Panc1 (cell line): ENCODE data around the gene LAMP5. TPM values are rescaled to one million over a fixed set of nuclear protein-coding genes. Genes with fewer than 3 reads are reported as not detected.

ENCODE experiments used
- ATAC-seq: fragments of 200-7000 bp; cut with Tn5 transposase; 2 replicates; pipeline ENCODE4 v1.9.1; 2020; ENCODE audit warnings: mild to moderate bottlenecking, moderate library complexity
- BruUV-seq: library from RNA; stranded (reverse); fragments of 400-500 nt; replicated peaks from 2 replicates; lab custom pipeline; 2021; lab: Mats Ljungman, UMichigan
- CTCF ChIA-PET: fragments of 300-600 bp; sonication (Branson Sonifier 250); formaldehyde crosslinking; loops from one replicate; lab custom pipeline; 2022; ENCODE audit warnings: antibody characterized with exemption; lab: Charles Lee
- POLR2A ChIA-PET: fragments of 300-600 bp; sonication (Branson Sonifier 250); formaldehyde crosslinking; loops from one replicate; lab custom pipeline; 2022; ENCODE audit warnings: antibody characterized with exemption; lab: Charles Lee
- DNase-seq: peaks from one replicate; pipeline ENCODE4 v3.0.0-alpha.2; 2010; ENCODE audit warnings: low read depth, low spot score
- H3K27ac ChIP-seq: 2 replicates; pipeline ENCODE4 v1.5.1; 2011; ENCODE audit warnings: mild to moderate bottlenecking, low read length, inconsistent platforms
- H3K27me3 ChIP-seq: fragments of 200-500 bp; sonication (Bioruptor generic); 2 replicates; pipeline ENCODE4 v1.6.0; 2014; ENCODE audit warnings: low read length, inconsistent platforms; ENCODE audit not compliant: control insufficient read depth, insufficient read depth
- H3K36me3 ChIP-seq: fragments of 200-500 bp; sonication (Bioruptor generic); 2 replicates; pipeline ENCODE4 v1.5.1; 2014; ENCODE audit warnings: inconsistent platforms, mild to moderate bottlenecking, low read length, moderate library complexity; ENCODE audit not compliant: control insufficient read depth, insufficient read depth
- H3K4me1 ChIP-seq: 2 replicates; pipeline ENCODE4 v1.5.1; 2011; ENCODE audit warnings: inconsistent platforms, mild to moderate bottlenecking, low read length, moderate library complexity; ENCODE audit not compliant: control insufficient read depth, insufficient read depth
- H3K4me3 ChIP-seq, 2 experiments: 2 replicates each; pipeline ENCODE4 v1.5.1; 2011 to 2012; ENCODE audit warnings: low read depth in 2 of 2, low read length in 2 of 2, mild to moderate bottlenecking in 2 of 2, inconsistent platforms in 1 of 2, moderate library complexity in 1 of 2
- H3K9me3 ChIP-seq: fragments of 200-500 bp; sonication (Bioruptor generic); 2 replicates; pipeline ENCODE4 v1.5.1; 2014; ENCODE audit warnings: low read depth, mild to moderate bottlenecking, inconsistent platforms, low read length, moderate library complexity; ENCODE audit not compliant: control insufficient read depth, insufficient read depth
- CTCF ChIP-seq: fragments of 450-650 bp; IDR thresholded peaks from 2 replicates; pipeline ENCODE4 v1.5.1; 2017; ENCODE audit warnings: mild to moderate bottlenecking
- POLR2AphosphoS5 ChIP-seq: IDR thresholded peaks from 2 replicates; pipeline ENCODE4 v1.6.1; 2012; ENCODE audit warnings: mild to moderate bottlenecking, low read depth, low read length, moderate library complexity
- REST ChIP-seq, 2 experiments: IDR thresholded peaks; 2 replicates each; pipeline ENCODE4 v1.6.1; 2011 to 2012; ENCODE audit warnings: low read depth in 2 of 2, control low read depth in 1 of 2, low read length in 1 of 2, mild to moderate bottlenecking in 1 of 2, moderate library complexity in 1 of 2; ENCODE audit not compliant: insufficient read depth in 1 of 2
- SIN3A ChIP-seq: IDR thresholded peaks from 2 replicates; pipeline ENCODE4 v1.6.1; 2012; ENCODE audit warnings: low read depth, mild to moderate bottlenecking, low read length, moderate library complexity, borderline replicate concordance; ENCODE audit not compliant: insufficient read depth
- TCF7L2 ChIP-seq: IDR thresholded peaks from 2 replicates; pipeline ENCODE4 v1.6.1; 2011; ENCODE audit warnings: mild to moderate bottlenecking, low read depth, low read length, inconsistent platforms
- in situ Hi-C: cut with HindIII; loops from 2 replicates; pipeline ENCODE4 v1.10.0; 2016; ENCODE audit warnings: low sequenced_read_pairs, low pct_unique_long_range_greater_than_20kb
- intact Hi-C: fragments of 100-400 bp; cut with micrococcal nuclease; formaldehyde crosslinking; loops from one replicate; pipeline ENCODE4 v1.10.0; 2022; ENCODE audit not compliant: unreplicated experiment
- total RNA-seq: library from RNA; stranded (reverse); gene quantifications from one replicate; pipeline ENCODE4 v1.2.1, GENCODE V29; 2021; ENCODE audit not compliant: unreplicated experiment

The LAMP5 gene
- total RNA-seq, 1 experiment from 2014 or later = not detected

GRCh38 chr20:9482180-9482579, 32.2 kb upstream of the LAMP5 start:
- DNase-seq = no peak
- ChIA-PET POLR2A (no interaction called here), CTCF (no interaction called here)
- Histone ChIP-seq H3K27me3 (no peaks in the 10 kb centered on the region), H3K27ac (no peak overlapping the region), H3K9me3 (no peaks in the 10 kb centered on the region), H3K4me3 (no peak overlapping the region), H3K36me3 (no peaks in the 10 kb centered on the region), H3K4me1 (no peaks in the 10 kb centered on the region)
- in situ Hi-C loops (no loop called here), intact Hi-C loops (no loop called here)
- ATAC-seq = no peak
- no TSS peak for BruUV-seq
- no peak for TF ChIP-seq POLR2AphosphoS5
- no peak for TF ChIP-seq SIN3A
- no peak for TF ChIP-seq REST (IDR thresholded peaks at IDR 0.05; ENCODE audit: insufficient read depth in 1 of 2, low read depth in 2 of 2, low read length in 1 of 2)
- no peak for TF ChIP-seq TCF7L2
- TF ChIP-seq CTCF = no peak

- H3K27me3 ChIP-seq = no peaks in the 10 kb centered on the region
- no TSS peak for BruUV-seq
- ATAC-seq = no peak
- in situ Hi-C loops (no loop called here), intact Hi-C loops (no loop called here)
- no peak overlapping the region for H3K4me3 ChIP-seq
- H3K9me3 ChIP-seq = no peaks in the 10 kb centered on the region
- H3K36me3 ChIP-seq = no peaks in the 10 kb centered on the region
- POLR2A ChIA-PET = no interaction called here
- TF ChIP-seq REST (IDR thresholded peaks at IDR 0.05; ENCODE audit: insufficient read depth in 1 of 2, low read depth in 2 of 2, low read length in 1 of 2) (no peak), SIN3A (no peak), POLR2AphosphoS5 (no peak), CTCF (no peak), TCF7L2 (no peak)
- H3K27ac ChIP-seq = no peak overlapping the region
- no peak for DNase-seq
- no peaks in the 10 kb centered on the region for H3K4me1 ChIP-seq
- CTCF ChIA-PET = no interaction called here
Measured at GRCh38 chr20:9483131-9483530, 31.3 kb upstream of the LAMP5 start.
